Measurements from ENCODE around the gene KREMEN2.

- TF ChIP-seq CTCF (IDR thresholded peaks at IDR 0.05; ENCODE audit: low read depth, low read length) (no peak), EZH2phosphoT487 (IDR thresholded peaks at IDR 0.05; ENCODE audit: low read depth) (no peak)
Observed at GRCh38 chr16:2975161-2975795, 11.2 kb downstream of the KREMEN2 start.
